Loucy (cell line): ENCODE results near the gene ENO1.
"Not testable (repeated sequence)": the region's sequence is repeated elsewhere in the genome, so short reads cannot be mapped to it uniquely, and the experiment has no call there.

Source experiments
- H2AFZ ChIP-seq: fragments of 200-600 bp; sonication (generic); 2 replicates; pipeline ENCODE4 v1.6.0; 2016; ENCODE audit warnings: antibody characterized with exemption, mild to moderate bottlenecking, low read length, moderate library complexity
- H3F3A ChIP-seq: fragments of 200-600 bp; 2 replicates; pipeline ENCODE4 v1.6.0; 2016; ENCODE audit warnings: antibody characterized with exemption, low read depth, mild to moderate bottlenecking
- H3K27me3 ChIP-seq: fragments of 200-600 bp; sonication (generic); 2 replicates; pipeline ENCODE4 v1.6.1; 2014; ENCODE audit warnings: low read length, mild to moderate bottlenecking; ENCODE audit not compliant: insufficient read depth, poor library complexity, severe bottlenecking
- H3K36me3 ChIP-seq: fragments of 200-600 bp; sonication (generic); 2 replicates; pipeline ENCODE4 v1.6.1; 2016; ENCODE audit warnings: low read length; ENCODE audit not compliant: insufficient read depth
- H3K4me1 ChIP-seq: fragments of 200-600 bp; sonication (generic); 2 replicates; pipeline ENCODE4 v1.5.1; 2014; ENCODE audit warnings: low read length, mild to moderate bottlenecking; ENCODE audit not compliant: insufficient read depth, poor library complexity, severe bottlenecking
- H3K4me2 ChIP-seq: fragments of 200-600 bp; sonication (generic); 2 replicates; pipeline ENCODE4 v1.6.0; 2014; ENCODE audit warnings: antibody characterized with exemption, low read length, low read depth, mild to moderate bottlenecking; ENCODE audit not compliant: poor library complexity, severe bottlenecking
- H3K4me3 ChIP-seq: fragments of 200-600 bp; sonication (generic); 2 replicates; pipeline ENCODE4 v1.5.1; 2014; ENCODE audit warnings: low read length, mild to moderate bottlenecking, mixed read lengths; ENCODE audit not compliant: poor library complexity, severe bottlenecking
- H3K79me2 ChIP-seq: fragments of 200-600 bp; sonication (generic); 2 replicates; pipeline ENCODE4 v1.6.1; 2014; ENCODE audit warnings: low read length; ENCODE audit not compliant: insufficient read depth
- H3K9ac ChIP-seq: fragments of 200-600 bp; sonication (generic); 2 replicates; pipeline ENCODE4 v1.6.0; 2014; ENCODE audit warnings: mild to moderate bottlenecking, low read depth, low read length, moderate library complexity; ENCODE audit not compliant: poor library complexity, severe bottlenecking
- H3K9me2 ChIP-seq: fragments of 200-600 bp; sonication (generic); replicated peaks from 2 replicates; pipeline ENCODE4 v1.6.1; 2016; ENCODE audit warnings: low read depth, low read length, mixed read lengths
- H3K9me3 ChIP-seq: fragments of 200-600 bp; sonication (generic); 2 replicates; pipeline ENCODE4 v1.6.1; 2014; ENCODE audit warnings: mild to moderate bottlenecking, antibody characterized with exemption, low read length, low read depth; ENCODE audit not compliant: insufficient read depth
- H4K20me1 ChIP-seq: fragments of 200-600 bp; sonication (generic); 2 replicates; pipeline ENCODE4 v1.6.0; 2014; ENCODE audit warnings: antibody characterized with exemption, low read length, mild to moderate bottlenecking; ENCODE audit not compliant: insufficient read depth, poor library complexity, severe bottlenecking
- CTCF ChIP-seq: fragments of 200-600 bp; sonication (generic); conservative IDR thresholded peaks from 2 replicates; pipeline ENCODE4 v1.5.1; 2014; ENCODE audit warnings: mild to moderate bottlenecking, antibody characterized with exemption, low read length
- EZH2phosphoT487 ChIP-seq: fragments of 200-600 bp; IDR thresholded peaks from 2 replicates; pipeline ENCODE4 v1.6.1; 2018; ENCODE audit warnings: antibody characterized with exemption, mild to moderate bottlenecking, moderate library complexity, borderline replicate concordance

ENO1 gene

GRCh38 chr1:8902765-8903164 is 24.3 kb upstream of the ENO1 start:
- H3K9ac ChIP-seq: no peak overlapping the region
- no peak overlapping the region for H3K4me3 ChIP-seq
- no peaks in the 10 kb centered on the region for H3K79me2 ChIP-seq
- TF ChIP-seq EZH2phosphoT487 (no peak), CTCF (no peak)
- no peaks in the 10 kb centered on the region for H3K9me2 ChIP-seq
- no peaks in the 10 kb centered on the region for H3F3A ChIP-seq
- H3K27me3 ChIP-seq: no peaks in the 10 kb centered on the region
- peaks cover 3% of the 10 kb centered on the region for H3K4me1 ChIP-seq
- no peaks in the 10 kb centered on the region for H3K36me3 ChIP-seq
- no peak overlapping the region for H3K4me2 ChIP-seq
- no peaks in the 10 kb centered on the region for H3K9me3 ChIP-seq
- no peaks in the 10 kb centered on the region for H4K20me1 ChIP-seq
- no peak overlapping the region for H2AFZ ChIP-seq

- not testable (repeated sequence) for H3K9ac ChIP-seq, H4K20me1 ChIP-seq, H2AFZ ChIP-seq, H3K79me2 ChIP-seq, H3K4me3 ChIP-seq, H3K9me3 ChIP-seq, H3K36me3 ChIP-seq, H3K4me2 ChIP-seq, H3K27me3 ChIP-seq, H3F3A ChIP-seq, H3K9me2 ChIP-seq, H3K4me1 ChIP-seq
Measured at GRCh38 chr1:8900684-8901083, 22.2 kb upstream of the ENO1 start.

GRCh38 chr1:8899046-8899445 is 20.6 kb upstream of the ENO1 start:
- Histone ChIP-seq H3K4me3 (no peak overlapping the region), H3K4me1 (no peaks in the 10 kb centered on the region)

GRCh38 chr1:8898418-8898817 is 19.9 kb upstream of the ENO1 start:
- not testable (repeated sequence) for H3K9me3 ChIP-seq, H3K36me3 ChIP-seq, H3K79me2 ChIP-seq, H2AFZ ChIP-seq, H4K20me1 ChIP-seq, H3K4me3 ChIP-seq, H3K27me3 ChIP-seq, H3K9me2 ChIP-seq, H3K4me2 ChIP-seq, H3K4me1 ChIP-seq, H3K9ac ChIP-seq, H3F3A ChIP-seq

More at GRCh38 chr1:8899046-8899445, 20.6 kb upstream of the ENO1 start:
- H3K9ac ChIP-seq: no peak overlapping the region
- H3K36me3 ChIP-seq: no peaks in the 10 kb centered on the region
- no peaks in the 10 kb centered on the region for H3K9me2 ChIP-seq
- H3K9me3 ChIP-seq: no peaks in the 10 kb centered on the region
- H3K27me3 ChIP-seq: no peaks in the 10 kb centered on the region
- H3K79me2 ChIP-seq: no peaks in the 10 kb centered on the region
- no peak overlapping the region for H3K4me2 ChIP-seq
- no peak overlapping the region for H2AFZ ChIP-seq
- TF ChIP-seq CTCF: no peak
- TF ChIP-seq EZH2phosphoT487: no peak
- H4K20me1 ChIP-seq: no peaks in the 10 kb centered on the region
- H3F3A ChIP-seq: no peaks in the 10 kb centered on the region

- H3K4me1 ChIP-seq, H3K9me2 ChIP-seq: not testable (repeated sequence)
Measured at GRCh38 chr1:8897505-8897904, 19.0 kb upstream of the ENO1 start.

GRCh38 chr1:8896775-8897174 is 18.3 kb upstream of the ENO1 start:
- H3K4me2 ChIP-seq, H3K79me2 ChIP-seq, H3K9me3 ChIP-seq, H3K4me1 ChIP-seq, H3K9me2 ChIP-seq, H3K4me3 ChIP-seq, H4K20me1 ChIP-seq, H2AFZ ChIP-seq, H3K9ac ChIP-seq, H3K27me3 ChIP-seq, H3F3A ChIP-seq, H3K36me3 ChIP-seq: not testable (repeated sequence)

More at GRCh38 chr1:8897505-8897904, 19.0 kb upstream of the ENO1 start:
- H3K4me2 ChIP-seq, H3K36me3 ChIP-seq, H3K27me3 ChIP-seq, H3K9me3 ChIP-seq, H3F3A ChIP-seq, H3K79me2 ChIP-seq, H3K9ac ChIP-seq, H3K4me3 ChIP-seq, H4K20me1 ChIP-seq, H2AFZ ChIP-seq: not testable (repeated sequence)
